GM18498 (cell line): ENCODE data around the gene ZNF469.

Experiments used
- ATAC-seq: cut with Tn5 transposase; IDR thresholded peaks from one replicate; pipeline ENCODE4 v1.9.1; 2021; ENCODE audit warnings: mild to moderate bottlenecking, moderate library complexity; ENCODE audit not compliant: unreplicated experiment

The ZNF469 gene

GRCh38 chr16:88377961-88378360, 4.8 kb upstream of the ZNF469 start:
- ATAC-seq: no peak

GRCh38 chr16:88378401-88378800, 4.4 kb upstream of the ZNF469 start:
- no peak for ATAC-seq

GRCh38 chr16:88378836-88379693, 3.7 kb upstream of the ZNF469 start:
- no peak for ATAC-seq

GRCh38 chr16:88379694-88380040, 3.1 kb upstream of the ZNF469 start:
- no peak for ATAC-seq

- ATAC-seq: no peak
Observed at GRCh38 chr16:88380099-88380498, 2.7 kb upstream of the ZNF469 start.

GRCh38 chr16:88380619-88381018, 2.1 kb upstream of the ZNF469 start:
- ATAC-seq: no peak

- ATAC-seq: no peak
Observed at GRCh38 chr16:88381820-88382451, 823 bp upstream of the ZNF469 start.

- no peak for ATAC-seq
Observed at GRCh38 chr16:88383401-88384221, 852 bp downstream of the ZNF469 start.

GRCh38 chr16:88384222-88385111, 1.7 kb downstream of the ZNF469 start:
- ATAC-seq: no peak

- no peak for ATAC-seq
Observed at GRCh38 chr16:88385112-88385594, 2.4 kb downstream of the ZNF469 start.

GRCh38 chr16:88385831-88386815, 3.4 kb downstream of the ZNF469 start:
- ATAC-seq: no peak

GRCh38 chr16:88387180-88387765, 4.5 kb downstream of the ZNF469 start:
- ATAC-seq: no peak

GRCh38 chr16:88387941-88388627, 5.3 kb downstream of the ZNF469 start:
- ATAC-seq: no peak

GRCh38 chr16:88389191-88389590, 6.4 kb downstream of the ZNF469 start:
- ATAC-seq: no peak

- no peak for ATAC-seq
Observed at GRCh38 chr16:88389621-88390160, 6.9 kb downstream of the ZNF469 start.

- ATAC-seq: no peak
Observed at GRCh38 chr16:88390265-88390664, 7.5 kb downstream of the ZNF469 start.

GRCh38 chr16:88390735-88391134, 8.0 kb downstream of the ZNF469 start:
- ATAC-seq: no peak
